Fibroblast of lung (primary cell): ENCODE results near the gene ANKRA2.

Experiments
- EZH2 ChIP-seq: IDR thresholded peaks from 2 replicates; pipeline ENCODE4 v1.5.1; 2012; ENCODE audit warnings: low read length, control low read depth, mild to moderate bottlenecking; ENCODE audit errors: missing control alignments
- TF ChIP-seq, protein P1 (sequence below), 2 donors: IDR thresholded peaks in 1 of 2; conservative IDR thresholded peaks in 1 of 2; 1 replicate in 1 of 2; 2 replicates in 1 of 2; pipeline ENCODE4 v1.5.1; 2011 to 2012; ENCODE audit warnings: low read length in 2 of 2, control low read depth in 1 of 2, inconsistent platforms in 1 of 2, low read depth in 1 of 2, mild to moderate bottlenecking in 1 of 2

DNA sequence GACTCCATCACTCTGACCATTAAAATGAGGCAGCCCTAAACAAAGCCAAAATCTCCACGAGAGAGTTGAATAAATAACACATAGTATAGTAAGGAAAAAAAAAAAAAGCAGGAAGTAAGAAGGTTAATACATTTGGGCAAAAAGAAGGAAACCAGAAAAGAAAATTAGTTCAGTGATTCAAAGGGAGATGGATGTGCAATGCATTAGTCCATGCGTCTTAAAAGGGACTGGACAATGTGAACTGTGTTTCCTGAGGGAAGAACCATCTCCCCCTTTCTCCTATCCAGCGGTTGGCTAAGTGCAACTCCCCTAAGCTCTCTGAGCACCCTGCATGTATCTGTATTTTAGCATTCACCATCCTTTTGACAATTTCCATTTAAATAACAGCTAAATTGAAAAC lies 1.4 kb downstream of the ANKRA2 start:
- TF ChIP-seq, protein P1, sequence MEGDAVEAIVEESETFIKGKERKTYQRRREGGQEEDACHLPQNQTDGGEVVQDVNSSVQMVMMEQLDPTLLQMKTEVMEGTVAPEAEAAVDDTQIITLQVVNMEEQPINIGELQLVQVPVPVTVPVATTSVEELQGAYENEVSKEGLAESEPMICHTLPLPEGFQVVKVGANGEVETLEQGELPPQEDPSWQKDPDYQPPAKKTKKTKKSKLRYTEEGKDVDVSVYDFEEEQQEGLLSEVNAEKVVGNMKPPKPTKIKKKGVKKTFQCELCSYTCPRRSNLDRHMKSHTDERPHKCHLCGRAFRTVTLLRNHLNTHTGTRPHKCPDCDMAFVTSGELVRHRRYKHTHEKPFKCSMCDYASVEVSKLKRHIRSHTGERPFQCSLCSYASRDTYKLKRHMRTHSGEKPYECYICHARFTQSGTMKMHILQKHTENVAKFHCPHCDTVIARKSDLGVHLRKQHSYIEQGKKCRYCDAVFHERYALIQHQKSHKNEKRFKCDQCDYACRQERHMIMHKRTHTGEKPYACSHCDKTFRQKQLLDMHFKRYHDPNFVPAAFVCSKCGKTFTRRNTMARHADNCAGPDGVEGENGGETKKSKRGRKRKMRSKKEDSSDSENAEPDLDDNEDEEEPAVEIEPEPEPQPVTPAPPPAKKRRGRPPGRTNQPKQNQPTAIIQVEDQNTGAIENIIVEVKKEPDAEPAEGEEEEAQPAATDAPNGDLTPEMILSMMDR (conservative IDR thresholded peaks at IDR 0.05 in 1 of 2, IDR thresholded peaks at IDR 0.05 in 1 of 2; ENCODE audit: low read depth in 1 of 2, low read length in 2 of 2) = no peak
- no peak for TF ChIP-seq EZH2
